ENCODE measurements around the gene CNRIP1. TPM values are rescaled to one million over a fixed set of nuclear protein-coding genes. Genes with fewer than 3 reads are reported as not detected.

CNRIP1 gene
- polyA plus RNA-seq, 2 of the 4 experiments (the other 2 are of a cell fraction) = 0.93 to 2.9 TPM

DNA sequence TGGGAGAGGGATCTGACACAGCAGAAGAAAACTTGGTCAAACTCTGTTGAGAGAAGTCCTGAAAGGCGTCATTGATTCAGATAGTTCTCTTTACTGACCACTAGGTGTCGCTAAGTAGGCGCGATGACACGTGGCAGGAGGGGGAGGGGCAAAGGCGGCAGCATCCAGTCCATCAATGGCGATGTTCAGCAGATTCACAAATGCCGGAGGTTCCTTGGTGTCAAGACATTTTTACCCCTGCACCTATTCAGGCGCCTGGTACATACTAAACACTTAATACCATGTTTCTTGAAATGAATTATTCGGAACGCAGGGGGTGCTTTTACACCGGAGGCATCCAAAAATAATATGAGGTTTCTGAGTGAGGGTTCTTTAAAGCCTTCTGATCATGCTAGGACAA, 42.3 kb upstream of the CNRIP1 start (continued):
- TF ChIP-seq TP53 (CRISPR knock-in tag; IDR thresholded peaks at IDR 0.05) (no peak), NR3C1 (IDR thresholded peaks at IDR 0.05) (no peak), FOSB (CRISPR knock-in tag; IDR thresholded peaks at IDR 0.05) (no peak), ZC3H11A (IDR thresholded peaks at IDR 0.05) (no peak), JUN (IDR thresholded peaks at IDR 0.05) (no peak), ZNF302 (CRISPR knock-in tag; IDR thresholded peaks at IDR 0.05) (no peak), MYC (IDR thresholded peaks at IDR 0.05; ENCODE audit: borderline replicate concordance, low read length) (peak; percentile 99), EP300 (IDR thresholded peaks at IDR 0.05) (no peak), NPAS2 (CRISPR knock-in tag; IDR thresholded peaks at IDR 0.05; ENCODE audit: borderline replicate concordance) (no peak), HOXB5 (CRISPR knock-in tag; IDR thresholded peaks at IDR 0.05) (no peak), POLR2AphosphoS2 (conservative IDR thresholded peaks at IDR 0.05; ENCODE audit: low read length) (no peak), CHD4 (IDR thresholded peaks at IDR 0.05; ENCODE audit: borderline replicate concordance) (no peak), RFX5 (IDR thresholded peaks at IDR 0.05) (no peak), HDAC2 (IDR thresholded peaks at IDR 0.05) (no peak), CBX8 (IDR thresholded peaks at IDR 0.05) (no peak), POLR2A (IDR thresholded peaks at IDR 0.05; ENCODE audit: low read length) (no peak), EHF (CRISPR knock-in tag; IDR thresholded peaks at IDR 0.05) (no peak), MAZ (IDR thresholded peaks at IDR 0.05; ENCODE audit: borderline replicate concordance, low read depth, low read length) (no peak), NFE2L2 (conservative IDR thresholded peaks at IDR 0.05; ENCODE audit: low read length) (no peak), TFCP2L1 (CRISPR knock-in tag; IDR thresholded peaks at IDR 0.05) (no peak), HOXA7 (CRISPR knock-in tag; IDR thresholded peaks at IDR 0.05) (no peak), EHMT2 (IDR thresholded peaks at IDR 0.05; ENCODE audit: low read depth) (no peak), BHLHE40 (IDR thresholded peaks at IDR 0.05; ENCODE audit: low read depth, low read length) (no peak)
- TF ChIP-seq, protein P1, sequence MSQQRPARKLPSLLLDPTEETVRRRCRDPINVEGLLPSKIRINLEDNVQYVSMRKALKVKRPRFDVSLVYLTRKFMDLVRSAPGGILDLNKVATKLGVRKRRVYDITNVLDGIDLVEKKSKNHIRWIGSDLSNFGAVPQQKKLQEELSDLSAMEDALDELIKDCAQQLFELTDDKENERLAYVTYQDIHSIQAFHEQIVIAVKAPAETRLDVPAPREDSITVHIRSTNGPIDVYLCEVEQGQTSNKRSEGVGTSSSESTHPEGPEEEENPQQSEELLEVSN (IDR thresholded peaks at IDR 0.05; ENCODE audit: borderline replicate concordance, low read depth) = peak; percentile 97
- TF ChIP-seq, protein P2, sequence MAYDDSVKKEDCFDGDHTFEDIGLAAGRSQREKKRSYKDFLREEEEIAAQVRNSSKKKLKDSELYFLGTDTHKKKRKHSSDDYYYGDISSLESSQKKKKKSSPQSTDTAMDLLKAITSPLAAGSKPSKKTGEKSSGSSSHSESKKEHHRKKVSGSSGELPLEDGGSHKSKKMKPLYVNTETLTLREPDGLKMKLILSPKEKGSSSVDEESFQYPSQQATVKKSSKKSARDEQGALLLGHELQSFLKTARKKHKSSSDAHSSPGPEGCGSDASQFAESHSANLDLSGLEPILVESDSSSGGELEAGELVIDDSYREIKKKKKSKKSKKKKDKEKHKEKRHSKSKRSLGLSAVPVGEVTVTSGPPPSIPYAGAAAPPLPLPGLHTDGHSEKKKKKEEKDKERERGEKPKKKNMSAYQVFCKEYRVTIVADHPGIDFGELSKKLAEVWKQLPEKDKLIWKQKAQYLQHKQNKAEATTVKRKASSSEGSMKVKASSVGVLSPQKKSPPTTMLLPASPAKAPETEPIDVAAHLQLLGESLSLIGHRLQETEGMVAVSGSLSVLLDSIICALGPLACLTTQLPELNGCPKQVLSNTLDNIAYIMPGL (CRISPR knock-in tag; IDR thresholded peaks at IDR 0.05; ENCODE audit: borderline replicate concordance) = no peak
- TF ChIP-seq, protein P3, sequence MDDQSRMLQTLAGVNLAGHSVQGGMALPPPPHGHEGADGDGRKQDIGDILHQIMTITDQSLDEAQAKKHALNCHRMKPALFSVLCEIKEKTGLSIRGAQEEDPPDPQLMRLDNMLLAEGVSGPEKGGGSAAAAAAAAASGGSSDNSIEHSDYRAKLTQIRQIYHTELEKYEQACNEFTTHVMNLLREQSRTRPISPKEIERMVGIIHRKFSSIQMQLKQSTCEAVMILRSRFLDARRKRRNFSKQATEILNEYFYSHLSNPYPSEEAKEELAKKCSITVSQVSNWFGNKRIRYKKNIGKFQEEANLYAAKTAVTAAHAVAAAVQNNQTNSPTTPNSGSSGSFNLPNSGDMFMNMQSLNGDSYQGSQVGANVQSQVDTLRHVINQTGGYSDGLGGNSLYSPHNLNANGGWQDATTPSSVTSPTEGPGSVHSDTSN (IDR thresholded peaks at IDR 0.05) = no peak
- TF ChIP-seq, protein P4, sequence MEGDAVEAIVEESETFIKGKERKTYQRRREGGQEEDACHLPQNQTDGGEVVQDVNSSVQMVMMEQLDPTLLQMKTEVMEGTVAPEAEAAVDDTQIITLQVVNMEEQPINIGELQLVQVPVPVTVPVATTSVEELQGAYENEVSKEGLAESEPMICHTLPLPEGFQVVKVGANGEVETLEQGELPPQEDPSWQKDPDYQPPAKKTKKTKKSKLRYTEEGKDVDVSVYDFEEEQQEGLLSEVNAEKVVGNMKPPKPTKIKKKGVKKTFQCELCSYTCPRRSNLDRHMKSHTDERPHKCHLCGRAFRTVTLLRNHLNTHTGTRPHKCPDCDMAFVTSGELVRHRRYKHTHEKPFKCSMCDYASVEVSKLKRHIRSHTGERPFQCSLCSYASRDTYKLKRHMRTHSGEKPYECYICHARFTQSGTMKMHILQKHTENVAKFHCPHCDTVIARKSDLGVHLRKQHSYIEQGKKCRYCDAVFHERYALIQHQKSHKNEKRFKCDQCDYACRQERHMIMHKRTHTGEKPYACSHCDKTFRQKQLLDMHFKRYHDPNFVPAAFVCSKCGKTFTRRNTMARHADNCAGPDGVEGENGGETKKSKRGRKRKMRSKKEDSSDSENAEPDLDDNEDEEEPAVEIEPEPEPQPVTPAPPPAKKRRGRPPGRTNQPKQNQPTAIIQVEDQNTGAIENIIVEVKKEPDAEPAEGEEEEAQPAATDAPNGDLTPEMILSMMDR (IDR thresholded peaks at IDR 0.05) = peak; percentile 69
- TF ChIP-seq, protein P5, sequence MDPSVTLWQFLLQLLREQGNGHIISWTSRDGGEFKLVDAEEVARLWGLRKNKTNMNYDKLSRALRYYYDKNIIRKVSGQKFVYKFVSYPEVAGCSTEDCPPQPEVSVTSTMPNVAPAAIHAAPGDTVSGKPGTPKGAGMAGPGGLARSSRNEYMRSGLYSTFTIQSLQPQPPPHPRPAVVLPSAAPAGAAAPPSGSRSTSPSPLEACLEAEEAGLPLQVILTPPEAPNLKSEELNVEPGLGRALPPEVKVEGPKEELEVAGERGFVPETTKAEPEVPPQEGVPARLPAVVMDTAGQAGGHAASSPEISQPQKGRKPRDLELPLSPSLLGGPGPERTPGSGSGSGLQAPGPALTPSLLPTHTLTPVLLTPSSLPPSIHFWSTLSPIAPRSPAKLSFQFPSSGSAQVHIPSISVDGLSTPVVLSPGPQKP (IDR thresholded peaks at IDR 0.05; ENCODE audit: low read depth, low read length) = no peak

Data from A549 (cell line).